ENCODE data around the gene B2M.
"Not testable (repeated sequence)": the region's sequence is repeated elsewhere in the genome, so short reads cannot be mapped to it uniquely, and the experiment has no call there.

B2M gene

GRCh38 chr15:44700676-44701075 is 10.6 kb upstream of the B2M start:
- DNase-seq: not testable (repeated sequence)

- no peak for DNase-seq
Measured at GRCh38 chr15:44705986-44706385, 5.3 kb upstream of the B2M start.

GRCh38 chr15:44706401-44706800 is 4.9 kb upstream of the B2M start:
- DNase-seq: peak; percentile 31

GRCh38 chr15:44706946-44707636 is 4.2 kb upstream of the B2M start:
- no peak for DNase-seq

GRCh38 chr15:44710236-44711095 is 851 bp upstream of the B2M start:
- peak; percentile 87 for DNase-seq

- DNase-seq: peak; percentile 82
Measured at GRCh38 chr15:44711743-44712345, 527 bp downstream of the B2M start.

- peak; percentile 96 for DNase-seq
Measured at GRCh38 chr15:44712346-44713005, 1.2 kb downstream of the B2M start.

- DNase-seq: peak; percentile 79
Measured at GRCh38 chr15:44713006-44713966, 2.0 kb downstream of the B2M start.

GRCh38 chr15:44715142-44715796 is 4.0 kb downstream of the B2M start:
- DNase-seq: no peak

GRCh38 chr15:44715797-44716334 is 4.5 kb downstream of the B2M start:
- DNase-seq: no peak

GRCh38 chr15:44716983-44717602 is 5.8 kb downstream of the B2M start:
- no peak for DNase-seq

- DNase-seq: no peak
Measured at GRCh38 chr15:44718180-44718926, 7.0 kb downstream of the B2M start.

- no peak for DNase-seq
Measured at GRCh38 chr15:44718927-44719292, 7.6 kb downstream of the B2M start.

- peak; percentile 45 for DNase-seq
Measured at GRCh38 chr15:44719293-44719999, 8.1 kb downstream of the B2M start.

- DNase-seq: not testable (repeated sequence)
Measured at GRCh38 chr15:44720000-44720435, 8.7 kb downstream of the B2M start.

- no peak for DNase-seq
Measured at GRCh38 chr15:44720460-44721176, 9.3 kb downstream of the B2M start.

GRCh38 chr15:44722011-44722410 is 10.7 kb downstream of the B2M start:
- DNase-seq: no peak

GRCh38 chr15:44726136-44726535 is 14.8 kb downstream of the B2M start:
- peak; percentile 62 for DNase-seq

All from hematopoietic multipotent progenitor cell treated with erythropoietin and hydrocortisone succinate and interleukin-3 and kit ligand, for 4 days (in vitro differentiated cells).